HG03460 (cell line): ENCODE data around the gene SMAD2.

Experiments used
- ATAC-seq: cut with Tn5 transposase; IDR thresholded peaks from one replicate; pipeline ENCODE4 v1.9.1; 2021; ENCODE audit not compliant: unreplicated experiment

SMAD2 gene

DNA sequence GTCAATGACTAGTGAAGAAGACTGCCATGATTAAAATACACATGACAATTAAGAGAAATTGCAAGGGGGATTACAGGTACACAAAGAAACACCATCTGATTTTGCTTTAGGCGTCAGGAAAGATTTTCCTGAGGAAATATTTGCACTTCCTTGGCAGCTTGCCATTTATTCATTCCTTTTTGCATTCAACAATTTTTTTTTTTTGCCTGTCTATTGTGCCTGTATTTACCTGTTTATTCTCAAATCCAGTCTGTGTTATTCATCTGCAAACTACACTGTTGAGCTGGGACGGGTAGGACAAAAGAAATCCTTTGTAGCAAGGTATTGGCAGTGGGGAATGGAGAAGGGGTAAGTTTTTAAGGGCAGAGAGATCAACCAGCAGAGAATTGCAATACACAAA lies 31.8 kb downstream of the SMAD2 start:
- no peak for ATAC-seq

DNA sequence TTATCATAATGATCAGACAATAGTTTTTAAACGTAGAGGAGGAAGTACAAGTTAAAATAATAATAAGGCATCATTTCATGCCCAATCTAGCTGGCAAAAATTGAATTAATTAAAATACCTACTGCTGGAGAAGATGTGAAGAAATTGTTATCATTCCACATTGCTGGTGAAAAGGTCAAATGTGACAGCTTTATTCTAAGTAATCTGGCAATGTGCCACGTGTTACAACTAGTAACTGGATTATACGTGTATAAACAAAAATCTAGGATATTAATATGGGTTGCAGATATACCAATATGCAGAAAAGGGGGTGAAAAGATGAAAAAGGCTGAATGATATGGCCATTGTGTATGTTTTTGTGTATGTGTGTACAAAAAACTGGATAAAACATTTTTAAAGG lies 32.4 kb downstream of the SMAD2 start:
- ATAC-seq: no peak

DNA sequence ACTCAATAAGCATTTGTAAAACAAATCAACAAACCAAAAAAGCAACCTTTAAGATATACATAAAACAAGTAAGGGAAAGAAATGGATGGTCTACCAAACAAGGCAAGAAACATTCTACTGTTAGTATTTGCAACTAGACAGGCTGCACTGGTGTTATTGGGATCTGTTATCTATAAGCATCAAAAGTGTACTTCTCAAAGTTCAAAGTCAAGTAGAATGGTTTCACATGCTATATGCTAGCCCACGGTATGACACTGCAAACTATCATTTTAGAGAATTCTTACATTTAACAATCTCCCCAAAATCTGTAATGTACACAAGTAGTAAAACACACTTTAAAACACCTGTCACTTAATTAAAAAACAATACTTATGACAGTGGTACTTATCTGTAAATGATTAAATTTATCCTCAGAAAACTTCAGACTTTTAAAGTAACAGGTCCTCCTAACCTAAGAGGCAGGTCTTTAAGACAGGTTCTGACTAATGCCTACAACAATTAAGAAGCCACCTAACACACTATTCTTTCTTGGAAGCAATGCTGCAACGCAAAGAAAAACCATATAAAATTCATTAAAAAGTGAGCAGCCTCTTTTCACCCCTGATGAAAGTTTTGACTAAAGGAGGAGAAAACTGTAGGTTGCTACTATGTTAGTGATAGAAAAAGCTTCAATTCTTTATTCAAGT lies 34.8 kb downstream of the SMAD2 start:
- no peak for ATAC-seq

DNA sequence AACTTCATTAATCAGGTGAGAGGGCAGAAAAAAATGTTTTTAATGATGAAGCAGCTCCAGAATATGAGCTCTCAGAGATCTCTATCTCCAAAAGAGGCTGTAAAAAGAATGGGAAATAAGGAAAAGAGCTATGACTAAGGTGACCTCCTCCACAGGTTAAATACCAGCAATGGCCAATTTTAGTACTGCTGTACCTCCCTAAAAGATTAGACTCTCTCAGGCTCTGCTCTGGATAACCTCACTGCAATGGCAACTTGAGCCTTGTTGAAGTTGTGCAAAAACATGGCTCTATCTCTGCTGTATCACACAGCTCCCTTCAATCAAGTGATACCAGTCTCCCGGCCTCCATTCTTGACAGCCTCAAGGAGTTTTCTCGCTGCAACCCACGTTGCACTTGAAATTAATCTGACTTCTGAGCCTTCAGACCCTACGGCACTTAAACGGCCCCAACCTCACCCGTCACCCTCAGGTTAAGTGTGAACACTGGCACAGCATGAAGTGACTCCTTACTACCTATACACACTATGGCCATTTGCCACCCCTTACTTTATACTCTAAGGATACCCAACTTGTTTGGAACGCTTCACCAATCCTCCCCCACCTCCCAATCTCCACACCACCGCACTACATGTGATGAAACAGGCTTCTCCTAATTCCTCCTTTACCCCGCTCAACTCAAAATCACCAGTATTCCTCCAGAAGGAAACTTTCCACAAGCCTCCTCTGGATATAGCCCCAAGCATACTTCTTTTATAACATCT lies 36.3 kb downstream of the SMAD2 start:
- no peak for ATAC-seq

DNA sequence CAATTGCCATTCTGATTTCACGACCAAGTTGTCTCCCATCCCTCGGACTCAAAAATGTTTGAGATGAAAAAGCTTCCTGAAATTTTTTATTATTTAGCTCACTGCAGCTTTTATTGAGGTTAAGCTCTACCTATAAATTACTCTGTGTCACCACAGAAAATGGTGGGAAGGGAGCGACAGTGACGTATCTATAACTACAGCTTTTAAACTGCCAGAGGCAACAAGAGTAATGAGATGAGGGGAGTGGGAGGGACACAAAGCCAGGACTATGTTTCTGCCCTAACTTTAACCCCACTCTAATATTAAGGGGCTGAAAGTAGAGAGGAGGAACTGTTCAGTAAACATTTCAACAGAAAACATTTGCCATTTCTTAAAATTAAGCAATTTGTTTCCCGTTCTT lies 37.4 kb downstream of the SMAD2 start:
- ATAC-seq: no peak

DNA sequence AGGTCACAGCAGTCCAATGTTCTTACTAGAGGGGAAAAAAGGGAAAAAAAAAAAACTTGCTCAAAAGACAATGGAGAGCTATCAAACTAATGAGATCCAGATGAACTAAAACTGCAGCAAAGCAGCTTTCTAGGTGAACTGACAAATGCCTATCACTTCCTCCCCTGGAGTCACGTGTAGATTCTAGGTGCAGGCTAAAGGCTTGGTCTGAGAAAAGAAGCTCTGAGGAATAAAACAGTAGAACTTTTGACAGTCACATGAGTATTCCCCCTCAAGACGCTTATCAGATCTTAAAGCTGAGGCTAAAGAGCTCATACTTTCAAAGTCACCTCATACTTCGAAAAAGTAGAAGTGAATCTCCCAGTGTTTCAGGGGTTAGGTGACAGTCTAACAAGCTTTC lies 42.3 kb downstream of the SMAD2 start:
- ATAC-seq: no peak

DNA sequence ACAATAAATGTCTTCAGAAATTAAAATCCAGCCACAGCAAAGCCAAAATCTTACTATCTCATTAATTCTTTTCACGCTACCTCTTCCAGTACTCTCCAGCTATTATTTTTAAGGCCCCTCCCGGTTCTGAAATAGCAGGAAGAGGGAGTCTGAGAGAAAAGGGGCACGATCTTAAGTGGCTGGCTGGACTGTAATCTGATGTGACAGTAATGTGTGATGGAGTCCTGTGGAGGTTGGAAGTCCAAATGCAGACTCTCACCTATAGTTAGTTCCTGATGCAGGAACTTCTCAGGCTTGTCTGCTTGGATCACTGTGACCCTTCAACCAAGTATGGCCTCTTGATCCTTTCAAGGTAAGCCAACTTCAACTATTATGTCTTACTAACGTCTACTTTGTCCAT lies 43.2 kb downstream of the SMAD2 start:
- no peak for ATAC-seq

DNA sequence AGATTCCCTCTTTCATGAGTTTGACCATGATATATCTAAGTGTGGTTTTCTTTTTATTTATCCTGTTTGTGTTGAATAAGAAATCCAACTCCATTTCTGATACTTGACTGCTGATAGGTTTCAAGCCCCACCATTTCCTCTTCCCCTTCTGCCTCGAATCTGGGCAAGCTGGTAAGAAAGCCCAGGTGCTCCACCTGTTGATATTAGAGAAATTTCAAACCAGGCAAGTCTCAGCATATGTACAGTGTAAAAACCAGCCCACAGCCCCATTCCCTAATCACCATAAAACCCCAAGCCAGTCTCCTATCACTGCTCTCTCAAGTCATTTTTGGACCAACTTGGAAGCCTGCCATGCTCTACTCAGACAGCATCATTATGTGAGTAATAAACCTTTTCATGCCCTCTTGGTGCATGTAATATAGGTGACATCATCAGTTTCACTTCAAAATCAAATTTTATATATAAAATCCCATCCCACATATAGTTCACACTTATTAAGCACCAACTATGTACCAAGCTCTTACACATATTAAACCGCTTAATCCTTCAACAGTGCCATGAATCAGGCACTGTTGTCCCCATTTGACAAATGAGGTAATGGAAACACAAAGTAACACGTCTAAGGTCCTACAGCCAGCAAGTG lies 46.6 kb downstream of the SMAD2 start:
- no peak for ATAC-seq

DNA sequence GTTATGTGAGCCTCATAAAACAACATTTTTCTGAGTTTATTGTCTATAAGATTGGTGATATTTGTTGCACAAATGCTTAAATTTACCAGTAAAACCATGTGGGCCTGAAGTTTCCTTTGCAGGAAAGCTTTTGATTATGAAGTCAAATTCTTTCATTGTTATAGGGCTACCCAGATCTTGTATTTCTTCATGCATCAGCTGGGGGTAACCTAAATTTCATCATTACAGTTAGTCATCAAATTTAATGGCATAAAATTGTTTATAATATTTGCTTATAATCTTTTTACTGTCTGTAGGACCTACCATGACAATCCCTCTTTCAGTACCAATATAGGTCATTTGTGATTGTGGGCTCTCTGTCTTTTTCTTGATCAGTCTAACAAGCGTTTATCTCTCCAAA lies 47.8 kb downstream of the SMAD2 start:
- no peak for ATAC-seq

DNA sequence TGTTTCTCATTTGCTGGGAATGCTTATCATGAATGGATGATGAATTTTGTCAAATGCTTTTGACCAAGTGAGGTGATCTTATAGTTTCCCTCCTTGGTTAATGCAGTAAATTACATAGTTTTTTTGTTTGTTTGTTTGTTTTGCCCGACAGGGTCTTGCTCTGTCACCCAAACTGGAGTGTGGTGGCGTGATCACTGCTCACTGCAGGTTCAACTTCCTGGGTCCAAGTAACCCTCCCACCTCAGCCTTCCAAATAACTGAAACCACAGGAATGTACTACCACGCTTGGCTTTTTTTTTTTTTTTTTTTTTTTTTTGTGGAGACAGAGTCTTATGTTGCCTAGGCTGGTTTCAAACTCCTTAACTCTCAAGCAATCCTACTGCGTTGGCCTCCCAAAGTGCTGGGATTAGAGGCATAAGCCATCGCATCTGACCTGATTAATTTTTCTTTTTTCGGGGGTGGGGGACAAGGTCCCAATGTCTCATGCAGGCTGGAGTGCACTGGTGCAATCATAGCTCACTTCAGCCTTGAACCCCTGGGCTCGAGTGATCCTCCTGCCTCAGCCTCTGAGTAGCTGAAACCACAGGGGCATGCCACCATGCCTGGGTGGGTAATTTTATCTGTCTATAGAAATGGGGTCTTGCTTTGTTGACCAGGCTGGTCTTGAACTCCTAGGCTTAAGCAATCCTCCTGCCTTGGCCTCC lies 48.6 kb downstream of the SMAD2 start:
- no peak for ATAC-seq

DNA sequence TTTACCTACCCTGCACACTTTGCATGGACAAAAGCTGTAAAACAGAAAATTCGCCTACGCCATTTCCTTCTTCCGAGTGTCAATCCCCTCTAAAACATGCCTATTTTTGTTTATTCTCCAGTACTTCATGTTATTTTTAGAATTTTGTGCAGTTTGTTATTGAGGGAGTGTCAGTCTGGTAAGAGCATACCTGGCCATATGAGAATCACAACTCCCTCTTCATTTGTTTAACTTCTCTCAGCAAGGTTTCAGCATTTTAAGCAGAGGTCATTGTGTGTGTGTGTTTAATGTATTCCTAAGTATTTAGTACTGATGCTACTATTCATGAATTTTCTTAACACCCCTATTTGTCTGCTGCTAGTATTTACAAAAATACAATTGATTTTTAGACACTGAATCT lies 49.4 kb downstream of the SMAD2 start:
- ATAC-seq: no peak

DNA sequence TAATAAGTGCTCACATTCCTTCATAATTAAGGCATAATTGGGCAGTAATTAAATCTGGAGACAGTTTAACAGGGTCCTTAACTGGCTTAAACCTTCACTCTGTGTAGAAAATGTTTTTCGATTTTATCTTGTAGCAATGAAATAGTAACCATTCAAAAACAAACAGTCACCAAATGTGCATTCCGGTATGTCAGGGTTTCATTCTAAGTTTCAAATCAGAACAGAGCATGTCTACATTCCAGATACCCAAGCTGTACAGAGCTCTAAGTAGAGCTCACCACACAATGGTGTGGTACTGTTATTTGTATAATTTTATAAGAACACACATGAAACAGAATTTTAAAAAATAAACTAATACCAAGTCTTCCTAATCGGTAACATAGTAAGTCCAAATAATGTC lies 52.6 kb downstream of the SMAD2 start:
- no peak for ATAC-seq

DNA sequence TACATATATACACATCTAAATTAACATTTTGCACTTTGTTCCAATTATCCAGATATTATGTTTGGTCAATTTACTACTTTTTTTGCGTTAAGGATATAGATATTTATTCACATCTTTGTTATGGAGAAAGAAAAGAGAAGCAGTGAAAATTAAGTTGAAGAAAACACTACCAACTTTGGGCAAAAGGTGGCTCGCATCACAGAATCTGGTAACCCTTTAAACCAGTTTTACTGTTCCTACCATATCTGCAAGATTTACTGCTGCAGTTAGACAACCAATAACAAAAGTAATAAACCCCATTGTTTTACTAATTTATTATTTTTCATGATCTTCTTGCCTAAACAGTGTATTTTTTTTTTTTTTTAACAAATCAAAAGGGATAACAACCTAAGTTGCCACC lies 53.6 kb downstream of the SMAD2 start:
- ATAC-seq: no peak

DNA sequence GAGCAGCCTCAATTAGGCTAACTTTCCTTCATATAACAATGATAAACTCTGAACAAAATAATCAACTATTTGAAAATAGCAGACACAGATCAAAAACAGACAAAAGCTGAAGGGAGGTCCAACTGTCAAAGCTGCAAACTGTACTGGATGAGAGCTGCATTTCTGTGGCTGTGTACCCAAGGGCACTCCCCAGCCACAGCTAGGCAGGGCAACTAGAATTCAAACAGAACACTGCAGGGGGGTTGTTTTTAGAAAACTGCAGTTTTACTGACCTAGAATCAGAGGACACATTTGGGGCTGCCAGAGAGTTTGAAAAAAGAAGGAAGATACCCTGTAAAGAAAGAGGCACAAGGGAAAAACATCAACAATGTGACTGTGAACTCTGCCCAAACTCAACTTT lies 56.8 kb downstream of the SMAD2 start:
- ATAC-seq: no peak

DNA sequence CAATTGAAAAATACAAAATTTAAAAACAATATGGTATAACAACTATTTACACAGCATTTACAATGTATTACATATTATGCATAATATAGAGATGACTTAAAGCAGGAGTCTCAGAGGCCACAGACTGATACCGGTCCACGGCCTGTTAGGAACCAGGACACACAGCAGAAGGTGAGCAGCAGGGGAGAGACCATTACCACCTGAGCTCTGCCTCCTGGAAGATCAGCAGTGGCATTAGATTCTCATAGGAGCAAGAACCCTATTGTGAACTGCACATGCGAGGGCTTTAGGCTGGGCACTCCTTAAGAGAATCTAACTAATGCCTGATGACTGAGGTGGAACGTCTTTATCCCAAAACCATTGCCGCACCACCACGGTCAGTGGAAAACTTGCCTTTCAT lies 58.0 kb downstream of the SMAD2 start:
- ATAC-seq: no peak

DNA sequence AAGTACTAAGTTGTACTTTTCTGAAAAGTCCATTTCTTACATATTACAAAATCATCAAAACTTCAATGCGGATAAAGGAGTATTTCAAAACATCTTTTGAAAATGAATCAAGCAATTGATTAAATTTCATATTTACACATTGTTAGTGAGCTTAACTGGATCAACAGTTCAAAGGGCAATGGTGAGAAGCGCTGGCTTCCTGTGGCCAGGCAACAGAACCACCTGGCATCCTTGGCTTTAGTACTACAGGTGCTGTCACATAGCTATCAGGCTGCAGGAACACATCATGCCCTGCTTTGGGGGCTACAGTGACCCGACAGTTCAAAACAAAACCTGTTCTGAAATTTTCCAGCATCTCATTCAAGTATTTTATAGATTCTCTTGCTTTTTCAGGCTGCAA lies 59.2 kb downstream of the SMAD2 start:
- ATAC-seq: no peak

DNA sequence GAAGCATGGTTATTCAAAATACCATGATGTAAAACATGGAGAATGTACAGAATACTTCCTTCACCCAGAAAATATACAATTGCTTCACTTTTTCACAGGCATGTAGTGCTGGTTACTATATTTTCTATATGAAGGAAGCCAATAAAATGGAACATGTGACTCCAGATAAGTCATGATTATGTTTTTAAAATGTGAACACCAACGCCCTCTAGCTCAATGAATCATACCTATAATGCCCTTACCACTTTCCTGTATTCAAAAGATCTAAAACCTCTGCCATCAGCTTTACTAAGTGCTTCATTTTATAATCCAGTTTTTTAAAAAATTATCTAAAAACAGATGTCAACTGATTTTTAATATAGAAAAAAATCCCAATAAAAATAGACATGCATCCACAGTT lies 59.9 kb downstream of the SMAD2 start:
- ATAC-seq: no peak

DNA sequence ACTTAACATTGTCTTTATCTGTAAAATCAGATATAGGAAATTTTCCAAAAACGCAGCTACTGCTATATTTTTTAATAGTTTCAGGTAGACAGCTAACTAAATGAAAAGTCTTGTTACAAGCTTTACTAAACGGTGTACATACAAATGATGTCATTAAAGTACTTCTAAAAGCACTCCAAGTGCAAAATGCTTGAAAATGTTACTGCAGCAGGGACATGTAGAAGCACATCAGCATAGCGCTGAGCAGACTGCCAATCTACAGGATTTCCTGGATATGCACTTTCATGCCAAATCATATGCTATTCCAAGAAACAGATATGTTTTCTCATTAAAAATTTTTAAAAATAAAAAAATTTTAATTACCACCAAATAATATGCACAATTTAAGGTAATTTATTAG lies 61.7 kb downstream of the SMAD2 start:
- ATAC-seq: no peak

DNA sequence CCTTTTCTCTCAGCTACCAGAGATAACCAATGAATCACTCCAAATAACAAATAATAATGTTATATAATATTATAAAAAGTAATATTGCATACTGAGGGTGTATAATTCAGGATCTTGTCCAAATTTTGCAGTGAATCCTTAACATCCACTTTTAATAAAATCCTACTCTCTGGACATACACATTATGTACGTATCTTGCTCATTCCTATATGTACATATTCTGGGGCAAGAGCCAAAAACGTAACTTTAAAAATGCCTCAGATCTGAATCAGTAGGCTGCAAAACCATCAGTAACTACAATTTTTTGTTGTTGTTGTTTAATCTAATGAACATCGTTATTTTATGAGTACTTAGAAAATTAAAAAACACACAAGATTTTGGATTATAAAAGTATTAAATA lies 65.3 kb downstream of the SMAD2 start:
- ATAC-seq: no peak

DNA sequence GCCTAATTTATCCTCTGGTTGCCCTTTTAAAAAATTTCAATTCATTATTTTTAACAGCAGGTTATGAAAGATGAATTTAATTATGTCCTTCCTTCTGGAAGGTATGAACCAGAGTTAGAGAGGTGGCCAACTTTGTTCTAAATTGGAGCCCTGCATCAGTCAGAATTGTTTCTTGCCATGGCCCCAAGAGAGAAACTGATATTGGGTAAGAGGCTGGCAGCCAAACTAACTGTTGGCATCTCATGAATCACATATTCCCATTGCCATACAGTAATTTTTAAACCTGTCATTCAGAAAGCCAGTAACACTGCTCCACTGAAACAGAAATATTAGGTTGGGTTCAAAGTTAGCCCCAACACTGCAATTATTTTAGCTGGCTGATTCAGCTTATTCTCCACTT lies 67.4 kb downstream of the SMAD2 start:
- no peak for ATAC-seq

DNA sequence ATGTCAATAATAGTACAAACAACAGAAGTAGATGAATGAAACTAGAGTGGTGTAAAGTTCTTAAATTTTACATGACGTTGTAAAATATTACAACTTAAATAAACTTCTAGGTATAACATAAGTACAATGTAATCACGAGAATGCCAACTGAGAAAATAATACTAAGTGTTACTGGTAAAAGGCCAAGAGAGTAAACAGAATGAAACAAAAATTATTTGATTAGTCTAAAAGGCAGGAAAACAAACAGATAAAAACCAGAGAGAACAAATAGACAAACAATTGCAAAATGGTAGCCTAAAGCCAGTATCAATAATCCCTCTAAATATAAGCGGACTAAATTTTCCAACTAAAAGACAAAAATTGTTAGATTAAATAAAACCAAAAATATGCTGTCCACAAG lies 71.9 kb downstream of the SMAD2 start:
- no peak for ATAC-seq

DNA sequence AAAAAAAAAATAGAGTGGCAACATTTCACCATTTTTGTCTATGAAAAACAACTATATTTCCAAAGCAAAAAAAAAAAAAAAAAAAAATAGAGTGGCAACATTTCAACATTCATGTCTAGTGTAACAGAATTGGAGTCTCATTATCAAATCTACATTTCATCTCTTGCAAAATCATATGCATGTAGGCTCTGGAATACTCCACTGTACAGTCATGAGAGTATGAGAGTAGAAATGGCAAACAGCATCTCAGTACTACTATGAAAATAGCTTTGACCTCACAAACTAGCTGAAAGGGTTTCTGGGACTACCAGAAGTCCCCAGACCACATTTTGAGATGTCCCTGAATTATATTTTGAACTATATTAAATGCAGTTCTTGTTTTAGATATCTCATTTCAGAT lies 82.8 kb downstream of the SMAD2 start:
- no peak for ATAC-seq
